ENCODE measurements around the gene VN1R5.
"Not testable (repeated sequence)": the region's sequence is repeated elsewhere in the genome, so short reads cannot be mapped to it uniquely, and the experiment has no call there.

The VN1R5 gene

DNA sequence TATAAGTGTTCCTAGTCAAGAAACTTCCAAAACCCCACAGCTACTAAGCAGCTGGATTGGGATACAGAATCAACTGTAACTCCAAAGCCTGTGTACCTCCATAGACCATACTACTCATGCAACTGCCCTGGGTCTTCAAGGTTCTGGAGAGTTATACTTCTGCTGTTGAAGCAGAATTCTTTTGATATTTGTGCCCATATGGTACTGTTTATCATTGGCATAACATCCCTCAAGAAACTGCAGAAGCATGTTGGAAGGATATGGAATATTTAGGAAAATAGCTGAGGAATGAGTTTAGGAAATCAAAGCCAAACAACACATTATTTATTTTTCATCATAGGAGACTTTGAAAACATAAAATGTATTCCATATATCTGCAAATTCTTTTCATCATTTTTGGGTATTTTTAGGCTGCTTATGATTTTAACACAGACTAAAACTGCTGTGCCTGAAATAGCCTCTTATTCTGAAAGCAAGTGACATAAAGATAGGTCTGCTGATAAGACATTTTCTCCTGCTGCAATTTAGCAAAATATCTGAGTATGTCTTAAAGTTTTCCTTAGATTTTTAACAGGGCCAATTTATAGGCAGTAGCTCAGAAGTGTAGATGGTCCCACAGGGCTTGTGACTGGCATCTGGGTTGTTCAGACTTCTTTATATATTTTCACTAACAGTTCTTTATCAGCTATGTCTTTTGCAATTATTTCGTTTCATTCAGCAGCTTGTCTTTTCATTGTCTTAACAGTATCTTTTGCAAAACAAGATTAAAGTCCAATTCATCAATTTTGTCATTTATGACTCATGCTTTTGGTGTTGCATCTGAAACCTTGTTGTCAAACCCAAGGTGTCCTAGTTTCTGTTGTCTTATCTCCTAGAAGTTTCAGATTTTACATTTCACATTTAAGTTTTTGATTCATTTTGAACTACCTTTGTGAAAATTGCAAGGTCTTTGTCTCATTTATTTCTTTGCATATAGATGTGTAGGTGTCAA is 43.0 kb upstream of the VN1R5 start:
- CTCF ChIA-PET = interaction anchor here (0.7 kb wide), 1 partner anchor 203 kb away, joined by 3 read pairs; the partner anchor contains the start of gene NLRP3
- POLR2A ChIA-PET = no interaction called here
- 100% methylated on average over 1 of the region's 1 CpG for WGBS (ENCODE audit: insufficient coverage)
- Histone ChIP-seq H3K4me3 (ENCODE audit: control insufficient read depth in 1 of 7, extremely low read depth in 1 of 7, insufficient read depth in 4 of 7, low read depth in 2 of 7, low read length in 6 of 7) (no peak overlapping the region), H3K9me3 (ENCODE audit: control extremely low read depth in 1 of 5, control insufficient read depth in 4 of 5, insufficient read depth in 2 of 5, low read depth in 1 of 5, low read length in 4 of 5) (peaks cover 0 to 9% (median 0%) of the 10 kb centered on the region in 5 experiments), H3K27me3 (replicated peaks in 2 of 5; ENCODE audit: control insufficient read depth in 4 of 5, insufficient read depth in 5 of 5, low read length in 4 of 5) (no peaks in the 10 kb centered on the region), H3K4me1 (ENCODE audit: control extremely low read depth in 1 of 4, control insufficient read depth in 4 of 4, insufficient read depth in 4 of 4, low read length in 3 of 4) (peaks cover 6 to 28% (median 14%) of the 10 kb centered on the region in 4 experiments), H3K36me3 (ENCODE audit: control insufficient read depth in 4 of 4, insufficient read depth in 4 of 4, low read length in 3 of 4) (peaks cover 0 to 14% (median 0%) of the 10 kb centered on the region in 4 experiments), H3K27ac (ENCODE audit: insufficient read depth in 1 of 2, low read depth in 1 of 2, low read length in 2 of 2, poor library complexity in 1 of 2, severe bottlenecking in 2 of 2) (no peak overlapping the region)
- no peak for DNase-seq

DNA sequence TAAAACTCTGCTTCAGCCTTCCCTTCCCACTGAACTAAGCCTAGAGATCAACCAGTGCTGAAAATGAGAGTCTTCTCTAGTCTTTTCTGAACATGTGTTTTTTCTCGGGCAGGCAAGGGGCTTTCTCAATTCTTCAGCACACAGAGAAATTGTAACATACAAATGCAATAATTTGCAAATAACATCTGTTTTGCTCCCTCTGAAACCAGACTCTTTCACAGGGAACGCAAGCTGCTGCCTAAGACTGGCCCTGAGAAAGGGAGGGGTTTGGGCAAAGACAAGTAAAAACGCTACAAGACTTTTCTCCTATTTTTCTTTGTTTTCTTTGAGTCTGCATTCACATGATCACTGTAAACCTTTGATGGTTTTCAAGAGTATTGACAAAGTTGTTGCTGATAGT is 39.6 kb upstream of the VN1R5 start:
- CTCF ChIA-PET = no interaction called here
- Histone ChIP-seq H3K4me3 (ENCODE audit: control insufficient read depth in 1 of 7, extremely low read depth in 1 of 7, insufficient read depth in 4 of 7, low read depth in 2 of 7, low read length in 6 of 7) (no peak overlapping the region), H3K27ac (ENCODE audit: insufficient read depth in 1 of 2, low read depth in 1 of 2, low read length in 2 of 2, poor library complexity in 1 of 2, severe bottlenecking in 2 of 2) (no peak overlapping the region), H3K27me3 (replicated peaks in 2 of 5; ENCODE audit: control insufficient read depth in 4 of 5, insufficient read depth in 5 of 5, low read length in 4 of 5) (no peaks in the 10 kb centered on the region), H3K36me3 (ENCODE audit: control insufficient read depth in 4 of 4, insufficient read depth in 4 of 4, low read length in 3 of 4) (no peaks in the 10 kb centered on the region), H3K4me1 (ENCODE audit: control extremely low read depth in 1 of 4, control insufficient read depth in 4 of 4, insufficient read depth in 4 of 4, low read length in 3 of 4) (peaks cover 0 to 3% (median 1%) of the 10 kb centered on the region in 4 experiments), H3K9me3 (ENCODE audit: control extremely low read depth in 1 of 5, control insufficient read depth in 4 of 5, insufficient read depth in 2 of 5, low read depth in 1 of 5, low read length in 4 of 5) (peaks cover 0 to 3% (median 0%) of the 10 kb centered on the region in 5 experiments)
- 93% methylated on average over 2 of the region's 3 CpGs for WGBS (ENCODE audit: insufficient coverage)
- POLR2A ChIA-PET = no interaction called here
- DNase-seq = no peak

DNA sequence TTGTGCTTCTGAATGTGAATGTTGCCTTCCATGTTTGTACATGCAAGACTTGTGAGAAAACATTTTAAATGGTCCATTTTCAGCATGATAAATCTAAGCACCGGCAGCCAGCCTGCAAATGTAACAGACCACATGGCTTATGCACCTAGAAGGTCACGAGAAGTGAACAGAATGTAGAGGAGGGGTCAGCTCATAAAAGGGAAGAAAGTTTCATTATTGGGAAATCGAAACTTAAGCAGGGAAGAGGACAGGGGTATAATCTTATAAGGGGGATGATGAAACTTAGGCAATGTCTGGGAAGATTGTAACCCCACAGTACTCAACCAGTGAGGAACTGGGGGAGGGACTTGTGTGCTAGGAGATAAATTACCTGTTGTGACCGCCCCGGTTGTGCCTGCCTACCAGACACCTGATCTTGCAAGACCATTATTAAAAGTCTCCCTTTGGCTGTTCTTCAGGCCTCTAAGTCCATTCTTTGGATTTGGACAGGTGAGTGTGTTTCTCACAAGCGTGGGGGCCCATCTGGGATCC is 37.7 kb upstream of the VN1R5 start:
- no peak overlapping the region for H3K27ac ChIP-seq (ENCODE audit: insufficient read depth in 1 of 2, low read depth in 1 of 2, low read length in 2 of 2, poor library complexity in 1 of 2, severe bottlenecking in 2 of 2)
- WGBS (ENCODE audit: insufficient coverage) = 91% methylated on average over 5 of the region's 6 CpGs
- no peak overlapping the region for H3K4me3 ChIP-seq (ENCODE audit: control insufficient read depth in 1 of 7, extremely low read depth in 1 of 7, insufficient read depth in 4 of 7, low read depth in 2 of 7, low read length in 6 of 7)
- POLR2A ChIA-PET = no interaction called here
- H3K27me3 ChIP-seq (replicated peaks in 2 of 5; ENCODE audit: control insufficient read depth in 4 of 5, insufficient read depth in 5 of 5, low read length in 4 of 5) = no peaks in the 10 kb centered on the region
- H3K4me1 ChIP-seq (ENCODE audit: control extremely low read depth in 1 of 4, control insufficient read depth in 4 of 4, insufficient read depth in 4 of 4, low read length in 3 of 4) = no peaks in the 10 kb centered on the region
- H3K9me3 ChIP-seq (ENCODE audit: control extremely low read depth in 1 of 5, control insufficient read depth in 4 of 5, insufficient read depth in 2 of 5, low read depth in 1 of 5, low read length in 4 of 5) = peaks cover 0 to 5% (median 3%) of the 10 kb centered on the region in 5 experiments
- H3K36me3 ChIP-seq (ENCODE audit: control insufficient read depth in 4 of 4, insufficient read depth in 4 of 4, low read length in 3 of 4) = no peaks in the 10 kb centered on the region
- no peak for DNase-seq
- CTCF ChIA-PET = no interaction called here

DNA sequence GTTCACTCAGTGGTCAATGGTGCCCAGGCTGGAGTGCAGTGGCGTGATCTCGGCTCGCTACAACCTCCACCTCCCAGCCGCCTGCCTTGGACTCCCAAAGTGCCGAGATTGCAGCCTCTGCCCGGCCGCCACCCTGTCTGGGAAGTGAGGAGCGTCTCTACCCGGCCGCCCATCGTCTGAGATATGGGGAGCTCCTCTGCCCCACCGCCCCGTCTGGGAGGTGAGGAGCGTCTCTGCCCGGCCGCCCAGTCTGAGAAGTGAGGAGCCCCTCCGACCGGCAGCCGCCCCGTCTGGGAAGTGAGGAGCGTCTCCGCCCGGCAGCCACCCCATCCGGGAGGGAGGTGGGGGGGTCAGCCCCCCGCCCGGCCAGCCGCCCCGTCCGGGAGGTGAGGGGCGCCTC is 35.6 kb upstream of the VN1R5 start:
- H3K27ac ChIP-seq (ENCODE audit: insufficient read depth in 1 of 2, low read depth in 1 of 2, low read length in 2 of 2, poor library complexity in 1 of 2, severe bottlenecking in 2 of 2); H3K27me3 ChIP-seq (replicated peaks in 2 of 5; ENCODE audit: control insufficient read depth in 4 of 5, insufficient read depth in 5 of 5, low read length in 4 of 5); H3K4me1 ChIP-seq (ENCODE audit: control extremely low read depth in 1 of 4, control insufficient read depth in 4 of 4, insufficient read depth in 4 of 4, low read length in 3 of 4); POLR2A ChIA-PET; H3K4me3 ChIP-seq (ENCODE audit: control insufficient read depth in 1 of 7, extremely low read depth in 1 of 7, insufficient read depth in 4 of 7, low read depth in 2 of 7, low read length in 6 of 7); DNase-seq; CTCF ChIA-PET; H3K36me3 ChIP-seq (ENCODE audit: control insufficient read depth in 4 of 4, insufficient read depth in 4 of 4, low read length in 3 of 4): not testable (repeated sequence)
- WGBS (ENCODE audit: insufficient coverage) = 98% methylated on average over 10 of the region's 30 CpGs
- H3K9me3 ChIP-seq (ENCODE audit: control extremely low read depth in 1 of 5, control insufficient read depth in 4 of 5, insufficient read depth in 2 of 5, low read depth in 1 of 5, low read length in 4 of 5) = peaks cover 0 to 12% (median 4%) of the 10 kb centered on the region in 5 experiments

DNA sequence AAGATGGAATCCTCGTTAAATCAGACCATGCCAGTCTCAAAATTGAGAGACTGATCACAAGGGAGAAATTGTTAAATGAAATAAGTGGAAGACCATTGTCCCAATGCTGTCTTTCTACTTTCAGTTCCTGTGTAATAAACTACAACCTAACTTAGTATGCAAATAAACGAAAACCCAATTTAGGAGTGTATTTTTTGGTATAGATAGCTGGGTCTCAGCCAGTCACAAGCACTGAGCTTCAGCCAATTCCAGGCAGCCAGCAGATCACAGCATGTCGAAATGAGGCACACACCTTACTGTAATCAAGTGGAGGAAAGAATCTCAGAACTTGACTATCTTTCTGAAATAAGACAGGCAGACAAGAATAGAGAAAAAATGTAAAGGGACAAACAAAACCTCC is 33.0 kb upstream of the VN1R5 start:
- no peak overlapping the region for H3K4me3 ChIP-seq (ENCODE audit: control insufficient read depth in 1 of 7, extremely low read depth in 1 of 7, insufficient read depth in 4 of 7, low read depth in 2 of 7, low read length in 6 of 7)
- H3K36me3 ChIP-seq (ENCODE audit: control insufficient read depth in 4 of 4, insufficient read depth in 4 of 4, low read length in 3 of 4) = no peaks in the 10 kb centered on the region
- H3K27me3 ChIP-seq (replicated peaks in 2 of 5; ENCODE audit: control insufficient read depth in 4 of 5, insufficient read depth in 5 of 5, low read length in 4 of 5) = no peaks in the 10 kb centered on the region
- DNase-seq = no peak
- no peaks in the 10 kb centered on the region for H3K4me1 ChIP-seq (ENCODE audit: control extremely low read depth in 1 of 4, control insufficient read depth in 4 of 4, insufficient read depth in 4 of 4, low read length in 3 of 4)
- POLR2A ChIA-PET = no interaction called here
- H3K27ac ChIP-seq (ENCODE audit: insufficient read depth in 1 of 2, low read depth in 1 of 2, low read length in 2 of 2, poor library complexity in 1 of 2, severe bottlenecking in 2 of 2) = no peak overlapping the region
- H3K9me3 ChIP-seq (ENCODE audit: control extremely low read depth in 1 of 5, control insufficient read depth in 4 of 5, insufficient read depth in 2 of 5, low read depth in 1 of 5, low read length in 4 of 5) = peaks cover 0 to 12% (median 7%) of the 10 kb centered on the region in 5 experiments
- CTCF ChIA-PET = interaction anchor here (1.0 to 1.3 kb wide), 2 partner anchors 15 to 143 kb away, joined by 3 to 4 read pairs; no protein-coding TSS in a partner anchor
- WGBS (ENCODE audit: insufficient coverage) = 100% methylated on average over 1 of the region's 3 CpGs

DNA sequence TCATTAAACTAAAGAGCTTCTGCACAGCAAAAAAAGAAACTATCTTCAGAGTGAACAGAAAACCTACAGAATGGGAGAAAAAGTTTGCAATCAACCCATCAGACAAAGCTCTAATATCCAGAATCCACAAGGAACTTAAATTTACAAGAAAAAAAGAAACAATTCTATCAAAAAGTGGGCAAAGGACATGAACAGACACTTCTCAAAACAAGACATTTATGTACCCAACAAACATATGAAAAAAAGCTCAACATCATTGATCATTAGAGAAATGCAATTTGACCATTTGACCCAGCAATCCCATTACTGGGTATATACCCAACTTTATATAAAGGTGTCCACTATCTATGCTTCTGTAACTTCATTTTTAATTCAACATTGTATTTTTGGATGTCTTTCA is 31.1 kb upstream of the VN1R5 start:
- Histone ChIP-seq H3K27ac (ENCODE audit: insufficient read depth in 1 of 2, low read depth in 1 of 2, low read length in 2 of 2, poor library complexity in 1 of 2, severe bottlenecking in 2 of 2) (no peak overlapping the region), H3K27me3 (replicated peaks in 2 of 5; ENCODE audit: control insufficient read depth in 4 of 5, insufficient read depth in 5 of 5, low read length in 4 of 5) (no peaks in the 10 kb centered on the region), H3K4me1 (ENCODE audit: control extremely low read depth in 1 of 4, control insufficient read depth in 4 of 4, insufficient read depth in 4 of 4, low read length in 3 of 4) (no peaks in the 10 kb centered on the region), H3K4me3 (ENCODE audit: control insufficient read depth in 1 of 7, extremely low read depth in 1 of 7, insufficient read depth in 4 of 7, low read depth in 2 of 7, low read length in 6 of 7) (no peak overlapping the region), H3K36me3 (ENCODE audit: control insufficient read depth in 4 of 4, insufficient read depth in 4 of 4, low read length in 3 of 4) (no peaks in the 10 kb centered on the region), H3K9me3 (ENCODE audit: control extremely low read depth in 1 of 5, control insufficient read depth in 4 of 5, insufficient read depth in 2 of 5, low read depth in 1 of 5, low read length in 4 of 5) (peaks cover 0 to 17% (median 9%) of the 10 kb centered on the region in 5 experiments)
- POLR2A ChIA-PET = no interaction called here
- CTCF ChIA-PET = no interaction called here
- DNase-seq = no peak

DNA sequence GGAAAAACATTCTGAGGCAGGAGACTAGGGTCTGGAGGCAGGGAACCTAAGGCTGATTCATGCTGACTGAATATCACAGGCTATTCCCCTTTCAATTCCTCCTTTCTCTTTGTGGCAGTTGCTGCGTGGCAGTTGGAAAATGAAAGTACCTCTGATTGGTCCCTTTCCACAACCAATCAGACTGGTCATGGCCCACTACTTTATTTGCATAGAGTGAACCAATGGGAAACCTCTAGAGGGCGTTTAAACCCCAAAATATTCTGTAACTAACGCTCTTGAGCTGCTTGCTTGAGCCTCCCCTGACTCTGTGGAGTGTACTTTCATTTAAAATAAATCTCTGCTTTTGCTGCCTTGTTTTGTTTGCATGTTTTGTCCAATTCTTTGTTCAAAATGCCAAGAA is 27.7 kb upstream of the VN1R5 start:
- H3K9me3 ChIP-seq (ENCODE audit: control extremely low read depth in 1 of 5, control insufficient read depth in 4 of 5, insufficient read depth in 2 of 5, low read depth in 1 of 5, low read length in 4 of 5) = peaks cover 0 to 15% (median 8%) of the 10 kb centered on the region in 5 experiments
- no peaks in the 10 kb centered on the region for H3K36me3 ChIP-seq (ENCODE audit: control insufficient read depth in 4 of 4, insufficient read depth in 4 of 4, low read length in 3 of 4)
- H3K27ac ChIP-seq (ENCODE audit: insufficient read depth in 1 of 2, low read depth in 1 of 2, low read length in 2 of 2, poor library complexity in 1 of 2, severe bottlenecking in 2 of 2) = no peak overlapping the region
- DNase-seq = no peak
- POLR2A ChIA-PET = no interaction called here
- CTCF ChIA-PET = no interaction called here
- no peaks in the 10 kb centered on the region for H3K27me3 ChIP-seq (replicated peaks in 2 of 5; ENCODE audit: control insufficient read depth in 4 of 5, insufficient read depth in 5 of 5, low read length in 4 of 5)
- no peaks in the 10 kb centered on the region for H3K4me1 ChIP-seq (ENCODE audit: control extremely low read depth in 1 of 4, control insufficient read depth in 4 of 4, insufficient read depth in 4 of 4, low read length in 3 of 4)
- H3K4me3 ChIP-seq (ENCODE audit: control insufficient read depth in 1 of 7, extremely low read depth in 1 of 7, insufficient read depth in 4 of 7, low read depth in 2 of 7, low read length in 6 of 7) = no peak overlapping the region
- 81% methylated on average over 3 of the region's 3 CpGs for WGBS (ENCODE audit: insufficient coverage)

Data from common myeloid progenitor, CD34-positive (primary cell).